ENCODE results near the gene INSM1.
A peak's percentile ranks its signal among the peaks of the same experiment; 100 is the strongest.
"Not testable (repeated sequence)": the region's sequence is repeated elsewhere in the genome, so short reads cannot be mapped to it uniquely, and the experiment has no call there.

Gene INSM1, protein sequence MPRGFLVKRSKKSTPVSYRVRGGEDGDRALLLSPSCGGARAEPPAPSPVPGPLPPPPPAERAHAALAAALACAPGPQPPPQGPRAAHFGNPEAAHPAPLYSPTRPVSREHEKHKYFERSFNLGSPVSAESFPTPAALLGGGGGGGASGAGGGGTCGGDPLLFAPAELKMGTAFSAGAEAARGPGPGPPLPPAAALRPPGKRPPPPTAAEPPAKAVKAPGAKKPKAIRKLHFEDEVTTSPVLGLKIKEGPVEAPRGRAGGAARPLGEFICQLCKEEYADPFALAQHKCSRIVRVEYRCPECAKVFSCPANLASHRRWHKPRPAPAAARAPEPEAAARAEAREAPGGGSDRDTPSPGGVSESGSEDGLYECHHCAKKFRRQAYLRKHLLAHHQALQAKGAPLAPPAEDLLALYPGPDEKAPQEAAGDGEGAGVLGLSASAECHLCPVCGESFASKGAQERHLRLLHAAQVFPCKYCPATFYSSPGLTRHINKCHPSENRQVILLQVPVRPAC

DNA sequence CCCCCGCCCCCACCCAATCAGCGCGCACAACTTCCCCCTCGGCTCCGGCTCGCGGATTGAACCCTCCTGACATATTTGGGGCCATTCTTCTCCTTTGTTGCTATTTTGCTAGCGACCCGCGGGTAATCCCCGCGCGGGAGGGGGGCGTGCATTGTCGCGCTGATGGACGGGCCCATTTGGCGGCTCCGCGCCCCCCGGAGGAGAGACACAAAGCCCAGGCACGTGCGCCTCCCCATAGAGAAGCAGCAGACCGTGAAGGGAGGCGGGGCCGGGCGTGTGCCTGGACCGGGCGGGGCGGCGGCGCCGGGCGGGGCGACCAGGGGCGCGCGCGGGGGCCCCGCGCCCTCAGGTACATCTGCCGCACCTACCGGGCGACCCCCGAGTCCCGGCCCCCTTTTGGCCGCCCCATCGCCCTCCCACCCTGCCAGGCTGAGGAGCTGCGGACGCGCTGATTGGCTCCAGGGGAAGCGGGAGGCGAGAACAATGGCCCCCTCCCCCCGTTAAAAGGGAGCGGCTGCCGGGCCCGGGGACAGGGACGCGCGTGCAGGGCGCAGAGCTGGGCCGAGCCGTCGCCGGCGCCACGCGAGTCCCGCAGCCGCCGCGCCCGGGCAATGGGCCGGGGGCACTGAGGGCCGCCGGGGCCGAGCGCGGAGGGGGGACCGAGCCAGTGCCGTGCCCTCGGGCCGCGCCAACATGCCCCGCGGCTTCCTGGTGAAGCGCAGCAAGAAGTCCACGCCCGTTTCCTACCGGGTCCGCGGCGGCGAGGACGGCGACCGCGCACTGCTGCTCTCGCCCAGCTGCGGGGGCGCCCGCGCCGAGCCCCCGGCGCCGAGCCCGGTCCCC, at the start of gene INSM1:
Gene INSM1, plus strand, starts transcription at position 530 of the 843 bp plus-strand sequence. Its CDS starts 164 bp downstream, at position 694.
- no peak for DNase-seq

DNA sequence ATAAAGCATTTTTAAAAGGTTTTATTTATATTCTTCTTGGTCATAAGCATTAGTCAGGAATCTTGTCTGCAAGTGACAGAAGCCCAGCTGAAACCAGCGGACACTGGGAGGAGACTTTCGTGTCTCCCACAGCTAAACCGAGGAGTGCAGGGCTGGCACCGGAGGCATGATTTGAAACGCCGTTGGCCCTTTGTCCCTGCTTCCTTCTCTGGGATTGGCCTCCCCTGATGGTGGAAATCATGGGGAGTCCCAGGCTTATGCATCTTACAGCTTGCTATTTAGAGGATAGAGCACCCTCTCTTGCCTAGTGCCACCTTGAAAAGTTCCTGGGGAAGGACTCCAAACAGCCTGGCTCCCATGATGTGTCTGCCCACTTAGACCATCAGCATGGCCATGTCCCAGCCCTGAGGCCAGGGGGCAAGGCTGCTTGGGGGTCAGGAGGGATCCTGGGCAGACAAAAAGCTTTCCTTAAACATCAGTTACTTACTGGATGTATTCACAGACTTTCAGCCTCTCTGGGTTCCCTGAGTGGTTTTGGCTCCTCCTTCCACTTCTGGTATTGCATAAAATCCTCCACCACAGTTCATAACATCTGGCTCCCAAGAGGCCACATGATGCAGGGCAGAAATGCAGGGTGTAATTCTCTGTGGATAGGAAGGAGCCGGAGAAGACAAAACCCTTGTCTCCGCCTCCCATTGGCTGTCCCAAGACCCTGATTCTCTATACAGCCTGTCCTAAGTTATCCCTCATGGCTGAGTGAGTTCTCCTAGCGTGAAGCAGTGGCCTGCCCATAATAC, 49.3 kb upstream of the INSM1 start:
- no peak for DNase-seq

DNA sequence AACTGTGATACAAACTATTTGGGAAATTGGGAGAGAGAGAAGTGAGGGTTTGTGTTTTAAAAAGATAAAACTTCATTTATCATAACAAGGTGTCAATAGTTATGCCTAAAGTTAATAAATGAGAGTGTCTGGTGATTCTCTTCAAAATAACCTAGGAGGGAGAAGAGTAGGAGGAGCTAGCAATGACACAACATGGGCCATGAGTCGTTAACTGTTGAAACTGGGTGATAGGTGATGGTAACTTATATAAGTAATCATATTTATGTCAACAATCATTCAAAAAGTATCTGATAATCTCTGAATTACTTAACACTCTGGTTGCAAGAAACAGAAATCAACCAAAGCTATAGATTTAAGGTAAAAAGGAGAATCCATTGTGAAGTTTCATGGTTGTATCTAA, 46.8 kb upstream of the INSM1 start:
- no peak for DNase-seq

DNA sequence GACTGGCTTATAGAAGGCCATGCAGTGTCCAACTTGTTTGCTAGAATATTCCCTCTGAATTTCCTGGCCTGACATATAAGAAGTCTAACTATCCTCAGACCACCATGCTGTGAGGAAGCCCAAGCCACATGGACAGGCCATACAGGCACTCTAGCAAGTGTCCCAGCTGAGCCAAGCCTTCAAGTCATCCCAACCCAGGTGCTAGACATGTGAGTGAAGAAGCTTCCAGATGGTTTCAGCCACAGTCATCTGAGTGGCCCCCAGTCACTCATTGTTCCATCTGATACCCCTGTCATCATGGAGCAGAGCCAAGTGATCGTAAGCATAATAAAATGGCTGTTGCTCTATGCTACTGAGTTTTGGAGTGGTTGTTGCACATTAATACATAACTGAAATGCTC, 46.0 kb upstream of the INSM1 start:
- no peak for DNase-seq

DNA sequence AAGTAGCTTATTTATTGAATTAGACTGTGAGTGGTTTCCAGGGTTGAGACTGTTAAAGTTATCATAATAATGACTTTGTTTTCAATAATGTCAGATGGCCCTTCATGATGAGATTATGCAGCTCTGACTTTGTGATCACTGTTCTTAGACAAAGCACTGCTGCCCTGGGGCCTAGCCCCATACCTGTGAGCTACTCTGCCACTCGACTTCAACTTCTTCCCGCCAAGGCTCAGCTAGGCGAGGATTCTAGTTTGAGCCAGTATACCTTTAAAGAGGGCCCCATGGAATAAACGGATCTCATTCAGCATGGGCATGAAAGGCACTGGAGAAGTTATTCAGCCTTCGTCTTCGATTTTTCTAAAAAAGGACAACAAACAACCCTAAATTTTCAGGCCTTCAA, 45.0 kb upstream of the INSM1 start:
- no peak for DNase-seq

DNA sequence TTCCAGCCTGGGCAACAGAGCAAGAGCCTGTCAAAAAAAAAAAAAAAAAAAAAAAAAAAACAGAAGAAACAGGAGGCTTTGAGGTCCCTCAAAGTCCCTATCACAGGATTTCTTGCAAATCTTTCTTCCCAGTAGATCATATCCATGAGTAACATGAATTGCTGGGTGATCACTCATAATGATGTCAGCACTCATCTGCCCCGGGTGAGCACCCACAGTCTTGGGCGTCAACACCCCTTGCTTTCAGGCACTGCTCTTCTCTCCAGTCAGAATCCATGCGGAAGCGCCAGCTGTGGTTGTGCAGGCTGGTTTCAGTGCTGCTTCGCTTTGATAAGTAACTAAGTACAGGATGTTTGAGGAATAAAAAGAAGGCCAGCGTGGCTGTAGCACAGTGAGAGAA, 40.2 kb upstream of the INSM1 start:
- peak; percentile 53 for DNase-seq

DNA sequence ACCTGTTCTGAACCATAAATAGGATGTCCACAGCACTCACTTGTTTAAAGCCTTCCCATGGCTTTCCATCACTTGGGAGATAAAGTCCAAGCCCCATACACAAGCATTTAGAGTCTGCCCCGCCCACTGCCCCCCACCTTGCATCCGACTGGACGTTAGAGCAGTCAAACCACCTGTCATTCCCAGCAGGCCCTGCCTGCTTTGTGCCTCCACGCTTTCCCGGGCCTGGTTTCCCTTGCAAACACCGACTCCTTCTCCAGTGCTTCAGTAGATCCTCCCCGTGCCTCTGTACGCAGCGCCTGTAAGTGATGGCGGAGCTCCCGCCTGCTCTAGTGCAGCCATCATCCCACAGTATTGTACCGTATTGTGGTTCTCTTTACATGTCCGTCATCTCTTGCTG, 38.3 kb upstream of the INSM1 start:
- DNase-seq, result no peak

DNA sequence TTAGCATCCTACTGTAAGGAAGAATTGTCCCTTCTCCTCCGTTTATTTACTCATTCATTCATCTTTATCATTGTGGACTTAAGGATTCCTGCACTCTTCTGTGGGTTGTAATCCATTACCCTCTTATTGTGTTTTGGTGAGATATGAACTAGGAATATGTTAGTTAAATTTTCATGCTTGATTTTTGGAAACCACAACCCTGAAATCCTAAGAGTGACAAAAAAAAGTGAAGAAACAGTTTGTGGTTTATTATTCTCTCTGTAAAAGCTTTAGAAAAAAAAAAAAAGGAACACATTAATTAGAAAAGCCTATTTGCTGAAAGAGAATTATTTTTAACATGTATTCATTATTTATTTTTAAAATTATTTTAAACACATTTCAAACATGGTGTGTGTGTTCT, 36.7 kb upstream of the INSM1 start:
- DNase-seq, result no peak

DNA sequence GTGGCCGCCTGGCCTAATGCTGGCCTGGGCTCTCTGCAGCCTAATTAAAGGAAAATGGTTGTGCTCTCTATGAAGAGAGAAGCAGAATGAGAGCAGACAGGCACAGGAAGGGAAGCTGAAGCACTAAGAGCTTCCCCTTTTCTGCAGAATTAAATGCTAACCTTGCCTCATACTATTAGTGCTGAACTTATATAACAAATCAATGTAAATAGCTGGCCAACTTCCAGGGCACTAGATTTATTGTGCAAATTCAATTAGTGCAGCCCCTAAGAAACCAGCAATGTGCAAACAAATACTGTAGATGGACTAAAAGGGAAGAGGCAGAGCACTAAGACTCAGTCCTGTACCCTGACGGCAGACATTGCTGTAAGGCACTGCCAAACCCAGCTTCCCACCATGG, 36.1 kb upstream of the INSM1 start:
- no peak for DNase-seq

DNA sequence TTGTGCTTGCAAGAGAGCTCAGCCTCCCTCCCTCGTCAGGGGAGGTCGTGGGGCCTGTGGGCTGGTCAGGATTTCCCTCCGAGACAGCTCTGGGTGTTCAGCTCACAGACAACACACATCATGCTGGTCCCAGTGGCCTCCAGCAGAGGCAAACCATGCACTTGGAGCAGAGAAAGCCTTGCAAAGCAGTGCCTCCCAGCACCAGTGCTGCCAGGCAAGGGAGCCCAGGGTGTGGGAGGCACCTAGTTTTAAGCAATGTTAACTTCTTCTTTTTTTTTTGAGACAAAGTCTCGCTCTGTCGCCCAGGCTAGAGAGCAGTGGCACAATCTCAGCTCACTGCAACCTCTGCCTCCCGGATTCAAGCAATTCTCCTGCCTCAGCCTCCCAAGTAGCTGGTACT, 34.0 kb upstream of the INSM1 start:
- DNase-seq, result no peak

DNA sequence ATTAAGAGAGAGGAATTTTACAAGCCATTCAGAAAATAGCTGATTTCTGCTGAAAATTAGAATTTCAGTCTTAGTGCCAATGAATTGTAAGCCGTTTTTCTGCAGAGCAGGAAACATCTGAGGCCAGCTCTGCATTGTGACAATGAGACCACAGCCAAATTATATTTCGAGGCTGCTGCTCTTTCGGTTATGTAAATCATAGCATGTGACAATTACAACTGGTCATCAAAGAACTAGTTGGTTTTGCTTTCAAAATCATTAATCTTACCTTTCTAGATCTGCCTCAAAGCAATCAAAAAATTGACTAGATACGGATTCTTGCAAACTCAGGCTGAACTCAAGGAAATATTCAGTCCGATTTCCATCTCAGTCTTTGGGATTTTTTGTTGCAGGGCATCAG, 33.4 kb upstream of the INSM1 start:
- no peak for DNase-seq

DNA sequence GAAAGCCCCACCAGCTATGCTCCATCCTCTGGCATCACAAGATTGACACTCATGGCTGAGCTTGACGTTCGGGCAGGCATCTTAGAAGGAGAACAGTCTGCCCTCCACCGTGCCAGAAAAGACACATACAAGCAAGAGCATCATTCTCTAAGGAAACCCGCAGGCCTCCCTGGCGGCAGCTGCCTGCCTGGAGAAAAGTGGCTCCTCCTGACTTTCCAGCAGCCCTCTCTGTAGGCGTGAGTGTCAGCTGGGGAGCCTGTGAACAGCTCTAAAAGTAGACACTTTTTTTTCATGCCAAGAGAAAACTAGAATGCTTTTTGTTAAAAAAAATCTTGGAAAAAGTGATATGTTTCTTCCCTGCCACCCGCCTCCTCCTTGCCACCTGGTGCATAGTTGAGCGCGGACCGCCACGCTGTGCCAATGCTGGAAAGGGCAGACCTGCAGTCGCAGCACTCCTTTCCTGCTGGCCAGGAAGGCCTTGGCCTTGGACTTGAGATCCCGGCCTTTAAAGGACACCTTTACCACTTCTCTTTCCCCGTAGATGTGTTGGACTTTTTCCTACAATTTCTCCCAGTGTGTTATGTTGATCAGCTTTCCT, 29.7 kb upstream of the INSM1 start:
- DNase-seq, result no peak

DNA sequence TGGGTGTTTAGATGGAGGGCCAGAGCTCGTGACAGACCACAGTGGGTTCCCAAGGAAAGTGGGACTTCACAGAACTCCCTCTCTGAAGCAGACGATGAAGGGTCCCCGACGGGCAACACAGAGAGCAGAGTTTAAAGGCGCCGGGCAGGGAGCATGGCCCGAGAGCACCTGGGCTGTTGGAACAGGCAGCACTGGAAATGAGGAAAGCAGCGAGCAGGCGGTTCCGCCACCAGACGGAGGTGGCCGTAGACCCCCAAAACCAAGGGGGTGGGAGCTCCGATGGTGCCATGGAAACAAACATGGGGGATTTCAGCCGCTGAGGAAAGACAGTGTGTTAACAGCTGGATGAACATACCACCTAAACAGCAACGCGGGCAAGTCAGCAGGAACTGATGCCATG, 27.5 kb upstream of the INSM1 start:
- no peak for DNase-seq

DNA sequence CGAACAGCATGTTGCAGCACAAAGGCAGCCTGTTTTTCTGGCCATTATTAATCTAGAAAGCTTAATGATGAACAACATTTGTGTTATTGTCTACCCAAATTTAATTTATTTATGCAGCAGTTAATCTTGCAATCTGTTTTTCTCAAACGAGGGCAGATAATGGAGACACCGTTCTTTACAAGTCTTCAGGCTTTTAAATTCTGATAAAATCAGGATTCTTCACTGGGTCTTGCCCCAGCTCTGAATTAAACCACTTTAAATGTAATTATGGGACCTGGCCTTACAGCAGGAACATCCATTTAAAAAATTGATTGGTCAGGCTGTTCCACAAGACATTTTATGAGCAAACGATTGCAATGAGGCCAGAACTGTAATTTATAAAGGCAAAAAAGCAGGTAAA, 26.5 kb upstream of the INSM1 start:
- no peak for DNase-seq

DNA sequence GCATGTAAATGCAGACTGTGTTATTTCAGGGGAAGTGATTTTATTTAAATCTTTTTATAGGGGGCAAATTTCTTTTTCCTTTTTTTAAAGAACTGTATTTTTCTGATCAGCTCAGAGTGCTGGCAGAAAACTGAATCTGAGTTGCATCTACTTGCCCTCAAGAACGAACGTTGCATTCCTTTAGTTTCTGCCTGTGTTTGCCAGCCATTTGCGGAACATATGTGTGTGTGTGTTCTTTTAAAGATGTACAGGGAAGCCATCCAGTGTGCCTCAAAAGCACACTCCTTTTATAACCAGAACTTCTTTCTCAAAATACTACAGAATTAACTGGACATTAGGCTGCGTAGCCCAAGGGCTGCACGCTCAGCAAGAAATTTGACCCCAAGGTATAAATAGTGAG, 25.8 kb upstream of the INSM1 start:
- no peak for DNase-seq

DNA sequence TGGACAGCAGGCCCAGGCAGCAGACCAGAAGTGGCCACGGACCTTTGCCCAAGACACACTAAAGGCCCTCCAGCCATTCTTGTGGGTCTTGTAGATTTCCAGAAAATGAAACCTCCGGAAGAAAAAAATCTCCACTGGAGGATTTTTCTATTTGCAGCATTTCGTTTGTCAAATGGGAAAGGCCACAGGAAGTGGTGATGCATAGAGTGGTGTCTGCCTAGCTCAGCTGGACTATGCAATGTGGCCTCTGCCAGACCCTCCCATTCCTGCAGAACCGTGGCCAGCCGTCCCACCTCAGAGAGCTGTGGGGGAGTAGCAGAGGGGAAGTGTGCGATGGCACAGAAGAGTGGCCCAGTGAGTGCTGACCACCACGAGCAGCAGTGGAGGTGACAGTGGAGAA, 24.0 kb upstream of the INSM1 start:
- DNase-seq, result no peak

DNA sequence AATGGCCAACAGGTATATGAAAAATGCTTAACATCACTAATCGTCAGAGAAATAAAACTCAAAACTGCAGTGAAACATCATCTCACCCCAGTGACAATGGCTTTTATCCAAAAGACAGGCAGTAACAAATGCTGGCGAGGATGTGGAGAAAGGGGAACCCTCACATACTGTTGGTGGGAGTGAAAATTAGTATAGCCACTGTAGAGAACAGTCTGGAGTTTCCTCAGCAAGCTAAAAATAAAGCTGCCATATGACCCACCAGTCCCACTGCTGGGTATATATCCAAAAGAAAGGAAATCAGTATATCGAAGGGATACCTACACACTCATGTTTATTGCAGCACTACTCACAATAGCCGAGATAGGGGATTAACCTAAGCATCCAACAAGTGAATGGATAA, 23.4 kb upstream of the INSM1 start:
- DNase-seq, result no peak

DNA sequence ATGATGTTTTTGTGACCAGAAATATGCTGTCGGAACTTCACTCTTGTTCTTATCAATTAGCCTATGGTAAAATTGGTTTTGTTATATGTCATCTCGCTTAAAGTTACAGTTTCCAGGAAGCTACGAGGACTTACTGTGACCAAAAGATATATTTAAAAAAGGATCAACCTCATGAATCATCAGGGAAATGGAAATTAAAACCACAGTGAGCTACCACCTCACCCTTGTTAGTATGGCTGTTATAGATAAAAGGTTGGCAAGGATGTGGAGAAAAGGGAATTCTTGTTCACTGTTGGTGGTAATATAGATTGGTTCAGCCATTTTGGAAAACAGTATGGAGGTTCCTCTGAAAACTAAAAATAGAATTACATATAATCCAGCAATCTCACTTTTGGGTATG, 14.3 kb upstream of the INSM1 start:
- DNase-seq, result no peak

DNA sequence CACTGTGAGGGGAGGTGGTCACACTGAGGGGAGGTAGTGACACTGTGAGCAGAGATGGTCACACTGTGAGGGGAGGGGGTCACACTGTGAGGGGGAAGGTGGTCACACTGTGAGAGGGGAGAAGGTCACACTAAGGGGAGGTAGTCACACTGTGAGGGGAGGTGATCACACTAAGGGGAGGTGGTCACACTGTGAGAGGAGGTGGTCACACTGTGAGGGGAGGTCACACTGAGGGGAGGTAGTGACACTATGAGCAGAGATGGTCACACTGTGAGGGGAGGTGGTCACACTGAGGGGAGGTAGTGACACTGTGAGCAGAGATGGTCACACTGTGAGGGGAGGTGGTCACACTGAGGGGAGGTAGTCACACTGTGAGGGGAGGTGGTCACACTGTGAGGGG, 12.4 kb upstream of the INSM1 start:
- DNase-seq, result not testable (repeated sequence)

DNA sequence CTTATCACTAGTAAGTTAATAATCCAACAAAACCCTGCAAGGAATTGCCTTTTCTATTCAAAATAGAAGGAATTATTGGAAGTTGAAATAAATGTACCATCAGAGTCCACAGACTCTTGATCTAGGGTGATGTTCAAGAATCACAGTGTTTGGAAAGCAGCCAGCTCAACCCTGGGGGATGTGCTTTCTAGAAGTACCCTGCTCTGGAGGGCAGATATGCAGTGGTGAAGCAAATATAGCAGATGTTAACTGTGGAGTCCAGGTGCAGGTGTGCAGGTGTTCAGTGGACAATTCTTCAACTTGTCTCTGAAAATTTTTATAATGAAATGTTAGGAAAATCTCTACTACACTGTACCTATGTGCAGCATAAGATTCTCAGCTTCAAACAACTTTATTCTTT, 9.1 kb upstream of the INSM1 start:
- DNase-seq, result no peak

DNA sequence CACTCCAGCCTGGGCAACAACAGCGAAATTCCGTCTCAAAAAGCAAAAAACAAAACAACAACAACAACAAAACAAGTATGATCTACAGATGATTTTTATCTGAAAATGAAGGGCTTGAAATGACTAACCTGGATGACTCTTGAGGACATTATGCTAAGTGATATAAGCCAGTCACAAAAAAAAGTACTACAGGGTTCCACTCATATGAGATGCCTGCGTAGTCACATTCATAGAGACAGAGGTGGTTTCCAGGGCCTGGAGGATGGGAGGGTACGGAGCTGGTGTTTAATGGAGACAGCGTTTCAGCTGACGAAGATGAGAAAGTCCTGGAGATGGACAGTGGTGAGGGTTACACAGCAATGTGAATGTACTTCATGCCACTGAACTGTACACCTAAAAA, 8.3 kb upstream of the INSM1 start:
- no peak for DNase-seq

DNA sequence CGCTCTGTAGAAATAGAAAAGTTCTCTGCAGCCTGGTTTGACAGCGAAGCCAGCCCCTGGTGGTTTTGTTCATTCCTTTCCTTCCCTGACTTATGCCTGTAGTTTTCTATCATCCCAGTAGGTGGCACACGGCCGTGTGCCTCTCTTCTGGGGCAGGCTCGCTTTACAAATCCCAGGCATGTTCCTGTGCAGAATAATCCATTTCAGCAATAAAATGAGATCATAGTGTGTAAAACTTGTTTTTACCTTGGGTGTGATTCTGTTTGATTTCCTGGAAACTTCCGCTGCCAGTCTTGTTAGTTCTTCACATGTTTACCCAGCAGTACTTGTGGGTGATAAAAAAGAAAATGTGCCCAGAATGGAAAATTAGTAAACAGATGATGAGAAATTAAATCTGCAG, 7.4 kb upstream of the INSM1 start:
- peak; percentile 53 for DNase-seq

All from HCEC 1CT (cell line).